ENCODE measurements around the gene TNFRSF4. TPM values are rescaled to one million over a fixed set of nuclear protein-coding genes. Genes with fewer than 3 reads are reported as not detected.

The TNFRSF4 gene
- total and polyA plus RNA-seq, 4 donors = 0.08 to 0.35 (median 0.15) TPM; not detected in 1

GRCh38 chr1:1171546-1172340, 42.2 kb downstream of the TNFRSF4 start:
- Histone ChIP-seq H3K36me3 (ENCODE audit: control insufficient read depth in 4 of 4, insufficient read depth in 3 of 4, low read depth in 1 of 4, low read length in 3 of 4) (no peaks in the 10 kb centered on the region), H3K4me1 (ENCODE audit: control insufficient read depth in 4 of 4, insufficient read depth in 4 of 4, low read length in 3 of 4) (no peaks in the 10 kb centered on the region), H3K27me3 (ENCODE audit: control insufficient read depth in 4 of 4, insufficient read depth in 4 of 4, low read length in 3 of 4) (peaks cover 0 to 19% (median 3%) of the 10 kb centered on the region in 4 donors), H3K4me3 (ENCODE audit: low read depth in 1 of 3, low read length in 3 of 3) (no peak overlapping the region), H3K9ac (ENCODE audit: low read depth in 1 of 2, low read length in 2 of 2) (no peak overlapping the region), H3K9me3 (ENCODE audit: control insufficient read depth in 4 of 4, low read length in 3 of 4) (no peaks in the 10 kb centered on the region), H3K27ac (ENCODE audit: low read depth in 1 of 2, low read length in 2 of 2) (no peak overlapping the region)
- no peak for DNase-seq (ENCODE audit: low spot score)
- WGBS = 77% methylated on average over 33 of the region's 33 CpGs
- TF ChIP-seq, protein P1, sequence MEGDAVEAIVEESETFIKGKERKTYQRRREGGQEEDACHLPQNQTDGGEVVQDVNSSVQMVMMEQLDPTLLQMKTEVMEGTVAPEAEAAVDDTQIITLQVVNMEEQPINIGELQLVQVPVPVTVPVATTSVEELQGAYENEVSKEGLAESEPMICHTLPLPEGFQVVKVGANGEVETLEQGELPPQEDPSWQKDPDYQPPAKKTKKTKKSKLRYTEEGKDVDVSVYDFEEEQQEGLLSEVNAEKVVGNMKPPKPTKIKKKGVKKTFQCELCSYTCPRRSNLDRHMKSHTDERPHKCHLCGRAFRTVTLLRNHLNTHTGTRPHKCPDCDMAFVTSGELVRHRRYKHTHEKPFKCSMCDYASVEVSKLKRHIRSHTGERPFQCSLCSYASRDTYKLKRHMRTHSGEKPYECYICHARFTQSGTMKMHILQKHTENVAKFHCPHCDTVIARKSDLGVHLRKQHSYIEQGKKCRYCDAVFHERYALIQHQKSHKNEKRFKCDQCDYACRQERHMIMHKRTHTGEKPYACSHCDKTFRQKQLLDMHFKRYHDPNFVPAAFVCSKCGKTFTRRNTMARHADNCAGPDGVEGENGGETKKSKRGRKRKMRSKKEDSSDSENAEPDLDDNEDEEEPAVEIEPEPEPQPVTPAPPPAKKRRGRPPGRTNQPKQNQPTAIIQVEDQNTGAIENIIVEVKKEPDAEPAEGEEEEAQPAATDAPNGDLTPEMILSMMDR (IDR thresholded peaks at IDR 0.05; ENCODE audit: low read depth, low read length, missing input control) = no peak
- TF ChIP-seq, protein P2, sequence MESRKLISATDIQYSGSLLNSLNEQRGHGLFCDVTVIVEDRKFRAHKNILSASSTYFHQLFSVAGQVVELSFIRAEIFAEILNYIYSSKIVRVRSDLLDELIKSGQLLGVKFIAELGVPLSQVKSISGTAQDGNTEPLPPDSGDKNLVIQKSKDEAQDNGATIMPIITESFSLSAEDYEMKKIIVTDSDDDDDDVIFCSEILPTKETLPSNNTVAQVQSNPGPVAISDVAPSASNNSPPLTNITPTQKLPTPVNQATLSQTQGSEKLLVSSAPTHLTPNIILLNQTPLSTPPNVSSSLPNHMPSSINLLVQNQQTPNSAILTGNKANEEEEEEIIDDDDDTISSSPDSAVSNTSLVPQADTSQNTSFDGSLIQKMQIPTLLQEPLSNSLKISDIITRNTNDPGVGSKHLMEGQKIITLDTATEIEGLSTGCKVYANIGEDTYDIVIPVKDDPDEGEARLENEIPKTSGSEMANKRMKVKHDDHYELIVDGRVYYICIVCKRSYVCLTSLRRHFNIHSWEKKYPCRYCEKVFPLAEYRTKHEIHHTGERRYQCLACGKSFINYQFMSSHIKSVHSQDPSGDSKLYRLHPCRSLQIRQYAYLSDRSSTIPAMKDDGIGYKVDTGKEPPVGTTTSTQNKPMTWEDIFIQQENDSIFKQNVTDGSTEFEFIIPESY (IDR thresholded peaks at IDR 0.05) = no peak
- no peak for TF ChIP-seq FOXA2 (IDR thresholded peaks at IDR 0.05)
- no peak for TF ChIP-seq EGR1 (IDR thresholded peaks at IDR 0.05; ENCODE audit: low read depth in 2 of 2)
- no peak for TF ChIP-seq GABPA (IDR thresholded peaks at IDR 0.05 in 1 of 2, conservative IDR thresholded peaks at IDR 0.05 in 1 of 2)
- TF ChIP-seq HNF4A (conservative IDR thresholded peaks at IDR 0.05) = no peak
- TF ChIP-seq, protein P3, sequence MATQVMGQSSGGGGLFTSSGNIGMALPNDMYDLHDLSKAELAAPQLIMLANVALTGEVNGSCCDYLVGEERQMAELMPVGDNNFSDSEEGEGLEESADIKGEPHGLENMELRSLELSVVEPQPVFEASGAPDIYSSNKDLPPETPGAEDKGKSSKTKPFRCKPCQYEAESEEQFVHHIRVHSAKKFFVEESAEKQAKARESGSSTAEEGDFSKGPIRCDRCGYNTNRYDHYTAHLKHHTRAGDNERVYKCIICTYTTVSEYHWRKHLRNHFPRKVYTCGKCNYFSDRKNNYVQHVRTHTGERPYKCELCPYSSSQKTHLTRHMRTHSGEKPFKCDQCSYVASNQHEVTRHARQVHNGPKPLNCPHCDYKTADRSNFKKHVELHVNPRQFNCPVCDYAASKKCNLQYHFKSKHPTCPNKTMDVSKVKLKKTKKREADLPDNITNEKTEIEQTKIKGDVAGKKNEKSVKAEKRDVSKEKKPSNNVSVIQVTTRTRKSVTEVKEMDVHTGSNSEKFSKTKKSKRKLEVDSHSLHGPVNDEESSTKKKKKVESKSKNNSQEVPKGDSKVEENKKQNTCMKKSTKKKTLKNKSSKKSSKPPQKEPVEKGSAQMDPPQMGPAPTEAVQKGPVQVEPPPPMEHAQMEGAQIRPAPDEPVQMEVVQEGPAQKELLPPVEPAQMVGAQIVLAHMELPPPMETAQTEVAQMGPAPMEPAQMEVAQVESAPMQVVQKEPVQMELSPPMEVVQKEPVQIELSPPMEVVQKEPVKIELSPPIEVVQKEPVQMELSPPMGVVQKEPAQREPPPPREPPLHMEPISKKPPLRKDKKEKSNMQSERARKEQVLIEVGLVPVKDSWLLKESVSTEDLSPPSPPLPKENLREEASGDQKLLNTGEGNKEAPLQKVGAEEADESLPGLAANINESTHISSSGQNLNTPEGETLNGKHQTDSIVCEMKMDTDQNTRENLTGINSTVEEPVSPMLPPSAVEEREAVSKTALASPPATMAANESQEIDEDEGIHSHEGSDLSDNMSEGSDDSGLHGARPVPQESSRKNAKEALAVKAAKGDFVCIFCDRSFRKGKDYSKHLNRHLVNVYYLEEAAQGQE (IDR thresholded peaks at IDR 0.05) = no peak
- TF ChIP-seq JUND (IDR thresholded peaks at IDR 0.05) = no peak

DNA sequence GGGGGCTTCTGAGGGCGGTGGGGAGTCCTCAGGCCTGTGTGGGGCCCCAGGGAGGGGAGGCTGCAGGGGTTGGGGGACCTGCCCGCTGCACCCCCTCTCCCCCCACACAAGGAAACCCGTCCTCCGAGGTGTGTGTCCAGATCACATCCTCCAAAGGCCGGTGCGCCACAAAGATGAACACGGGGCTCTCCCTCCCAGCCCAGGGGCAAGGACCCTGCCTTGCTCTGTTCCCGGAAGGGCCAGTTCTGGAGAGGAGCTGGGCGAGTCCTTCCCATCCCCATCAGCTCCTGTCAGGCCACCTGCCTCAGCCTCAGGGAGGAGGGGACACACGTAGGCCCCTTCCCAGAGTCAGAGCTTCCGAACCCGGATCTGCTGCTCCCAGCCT, 42.8 kb downstream of the TNFRSF4 start:
- no peak for DNase-seq (ENCODE audit: low spot score)
- TF ChIP-seq SP1 (IDR thresholded peaks at IDR 0.05) (no peak), HNF4A (conservative IDR thresholded peaks at IDR 0.05) (no peak)
- Histone ChIP-seq H3K27me3 (ENCODE audit: control insufficient read depth in 4 of 4, insufficient read depth in 4 of 4, low read length in 3 of 4) (peaks cover 0 to 19% (median 3%) of the 10 kb centered on the region in 4 donors), H3K9ac (ENCODE audit: low read depth in 1 of 2, low read length in 2 of 2) (no peak overlapping the region), H3K27ac (ENCODE audit: low read depth in 1 of 2, low read length in 2 of 2) (no peak overlapping the region), H3K9me3 (ENCODE audit: control insufficient read depth in 4 of 4, low read length in 3 of 4) (no peaks in the 10 kb centered on the region), H3K36me3 (ENCODE audit: control insufficient read depth in 4 of 4, insufficient read depth in 3 of 4, low read depth in 1 of 4, low read length in 3 of 4) (no peaks in the 10 kb centered on the region), H3K4me3 (ENCODE audit: low read depth in 1 of 3, low read length in 3 of 3) (no peak overlapping the region), H3K4me1 (ENCODE audit: control insufficient read depth in 4 of 4, insufficient read depth in 4 of 4, low read length in 3 of 4) (no peaks in the 10 kb centered on the region)
- 66% methylated on average over 12 of the region's 12 CpGs for WGBS
